VCaP (cell line): Measurements from ENCODE around the gene GLCE.

ENCODE experiments used
- H3K27ac ChIP-seq: fragments of 450-650 bp; 2 replicates; pipeline ENCODE4 v1.5.1; 2017
- TF ChIP-seq, protein P1 (sequence below): fragments of 450-650 bp; conservative IDR thresholded peaks from 2 replicates; pipeline ENCODE4 v1.5.1; 2017; ENCODE audit warnings: mild to moderate bottlenecking, moderate library complexity

GLCE gene

GRCh38 chr15:69131362-69132220 lies 28.8 kb upstream of the GLCE start:
- TF ChIP-seq, protein P1, sequence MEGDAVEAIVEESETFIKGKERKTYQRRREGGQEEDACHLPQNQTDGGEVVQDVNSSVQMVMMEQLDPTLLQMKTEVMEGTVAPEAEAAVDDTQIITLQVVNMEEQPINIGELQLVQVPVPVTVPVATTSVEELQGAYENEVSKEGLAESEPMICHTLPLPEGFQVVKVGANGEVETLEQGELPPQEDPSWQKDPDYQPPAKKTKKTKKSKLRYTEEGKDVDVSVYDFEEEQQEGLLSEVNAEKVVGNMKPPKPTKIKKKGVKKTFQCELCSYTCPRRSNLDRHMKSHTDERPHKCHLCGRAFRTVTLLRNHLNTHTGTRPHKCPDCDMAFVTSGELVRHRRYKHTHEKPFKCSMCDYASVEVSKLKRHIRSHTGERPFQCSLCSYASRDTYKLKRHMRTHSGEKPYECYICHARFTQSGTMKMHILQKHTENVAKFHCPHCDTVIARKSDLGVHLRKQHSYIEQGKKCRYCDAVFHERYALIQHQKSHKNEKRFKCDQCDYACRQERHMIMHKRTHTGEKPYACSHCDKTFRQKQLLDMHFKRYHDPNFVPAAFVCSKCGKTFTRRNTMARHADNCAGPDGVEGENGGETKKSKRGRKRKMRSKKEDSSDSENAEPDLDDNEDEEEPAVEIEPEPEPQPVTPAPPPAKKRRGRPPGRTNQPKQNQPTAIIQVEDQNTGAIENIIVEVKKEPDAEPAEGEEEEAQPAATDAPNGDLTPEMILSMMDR = no peak
- no peak overlapping the region for H3K27ac ChIP-seq

GRCh38 chr15:69132430-69132829 lies 28.0 kb upstream of the GLCE start:
- TF ChIP-seq, protein P1 = no peak
- H3K27ac ChIP-seq = no peak overlapping the region

GRCh38 chr15:69132977-69133861 lies 27.2 kb upstream of the GLCE start:
- no peak overlapping the region for H3K27ac ChIP-seq
- TF ChIP-seq, protein P1 = no peak

- TF ChIP-seq, protein P1 = no peak
- no peak overlapping the region for H3K27ac ChIP-seq
These were observed 26.4 kb upstream of the GLCE start for GRCh38 chr15:69133862-69134519.

- TF ChIP-seq, protein P1 = no peak
These were observed 25.6 kb upstream of the GLCE start for GRCh38 chr15:69134791-69135190.

GRCh38 chr15:69135499-69135898 lies 24.9 kb upstream of the GLCE start:
- TF ChIP-seq, protein P1 = no peak
- no peak overlapping the region for H3K27ac ChIP-seq

More at GRCh38 chr15:69134791-69135190, 25.6 kb upstream of the GLCE start:
- no peak overlapping the region for H3K27ac ChIP-seq

DNA sequence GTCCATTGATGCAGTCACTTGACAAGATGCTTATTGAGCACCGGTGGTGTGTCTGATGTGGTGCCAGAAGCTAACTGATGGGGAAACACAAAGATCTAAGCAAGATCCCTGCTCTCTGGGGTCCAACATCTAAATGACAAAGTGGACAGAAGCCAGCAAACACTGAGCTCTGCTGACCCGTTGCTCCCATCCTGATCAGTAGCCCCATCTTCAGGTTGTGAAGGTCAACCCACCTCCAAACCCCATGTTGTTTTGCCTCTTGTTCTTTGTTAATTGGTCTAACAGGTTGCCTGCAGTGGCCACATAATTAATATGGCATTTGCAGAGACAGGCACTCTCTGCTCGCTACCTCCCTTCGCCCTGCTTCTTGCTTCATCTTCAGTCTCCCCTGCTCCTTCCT lies 21.5 kb upstream of the GLCE start:
- TF ChIP-seq, protein P1 = no peak
- H3K27ac ChIP-seq = no peak overlapping the region
